ENCODE data around the gene EPHA4.

Gene EPHA4

GRCh38 chr2:221503965-221504364 is 68.1 kb downstream of the EPHA4 start:
- DNase-seq (ENCODE audit: low read depth) = no peak

GRCh38 chr2:221502270-221503010 is 69.7 kb downstream of the EPHA4 start:
- peak; percentile 83 for DNase-seq (ENCODE audit: low read depth)

- DNase-seq (ENCODE audit: low read depth) = no peak
These were observed 70.2 kb downstream of the EPHA4 start for GRCh38 chr2:221501883-221502269.

- peak; percentile 84 for DNase-seq (ENCODE audit: low read depth)
These were observed 70.8 kb downstream of the EPHA4 start for GRCh38 chr2:221501210-221501882.

- DNase-seq (ENCODE audit: low read depth) = no peak
These were observed 71.4 kb downstream of the EPHA4 start for GRCh38 chr2:221500501-221501209.

GRCh38 chr2:221495731-221496130 is 76.4 kb downstream of the EPHA4 start:
- DNase-seq (ENCODE audit: low read depth) = no peak

- DNase-seq (ENCODE audit: low read depth) = no peak
These were observed 77.5 kb downstream of the EPHA4 start for GRCh38 chr2:221494556-221494955.

GRCh38 chr2:221493391-221493790 is 78.7 kb downstream of the EPHA4 start:
- DNase-seq (ENCODE audit: low read depth) = no peak

- DNase-seq (ENCODE audit: low read depth) = peak; percentile 78
These were observed 79.5 kb downstream of the EPHA4 start for GRCh38 chr2:221492636-221493035.

- no peak for DNase-seq (ENCODE audit: low read depth)
These were observed 81.5 kb downstream of the EPHA4 start for GRCh38 chr2:221490506-221491060.

GRCh38 chr2:221488136-221488807 is 83.8 kb downstream of the EPHA4 start:
- no peak for DNase-seq (ENCODE audit: low read depth)

GRCh38 chr2:221486106-221486505 is 86.0 kb downstream of the EPHA4 start:
- no peak for DNase-seq (ENCODE audit: low read depth)

GRCh38 chr2:221485503-221485870 is 86.6 kb downstream of the EPHA4 start:
- peak; percentile 81 for DNase-seq (ENCODE audit: low read depth)

GRCh38 chr2:221484761-221485502 is 87.2 kb downstream of the EPHA4 start:
- peak; percentile 59 for DNase-seq (ENCODE audit: low read depth)

GRCh38 chr2:221482666-221483455 is 89.2 kb downstream of the EPHA4 start:
- peak; percentile 19 for DNase-seq (ENCODE audit: low read depth)

- DNase-seq (ENCODE audit: low read depth) = no peak
These were observed 91.3 kb downstream of the EPHA4 start for GRCh38 chr2:221480821-221481220.

GRCh38 chr2:221480163-221480562 is 91.9 kb downstream of the EPHA4 start:
- DNase-seq (ENCODE audit: low read depth) = no peak

GRCh38 chr2:221478485-221478863 is 93.6 kb downstream of the EPHA4 start:
- no peak for DNase-seq (ENCODE audit: low read depth)

- peak; percentile 35 for DNase-seq (ENCODE audit: low read depth)
These were observed 94.2 kb downstream of the EPHA4 start for GRCh38 chr2:221477714-221478484.

GRCh38 chr2:221476195-221476594 is 95.9 kb downstream of the EPHA4 start:
- DNase-seq (ENCODE audit: low read depth) = no peak
